Measurements from ENCODE around the gene LRRIQ1.

DNA sequence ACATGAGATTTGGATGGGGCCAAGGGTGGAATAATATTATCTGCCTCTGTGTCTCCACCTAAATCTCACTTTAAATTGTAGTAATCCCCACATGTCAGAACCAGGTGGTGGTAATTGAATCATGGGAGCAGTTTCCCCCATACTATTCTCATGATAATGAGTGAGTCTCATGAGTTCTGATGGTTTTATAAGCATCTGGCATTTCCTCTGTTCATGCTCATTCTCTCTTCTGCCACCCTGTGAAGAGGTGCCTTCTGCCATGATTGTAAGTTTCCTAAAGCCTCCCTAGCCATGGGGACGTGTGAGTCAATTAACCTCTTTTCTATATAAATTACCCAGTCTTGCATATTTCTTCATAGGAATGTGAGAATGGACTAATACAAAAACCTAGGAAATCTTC lies 29.9 kb upstream of the LRRIQ1 start:
- TF ChIP-seq, protein P1, sequence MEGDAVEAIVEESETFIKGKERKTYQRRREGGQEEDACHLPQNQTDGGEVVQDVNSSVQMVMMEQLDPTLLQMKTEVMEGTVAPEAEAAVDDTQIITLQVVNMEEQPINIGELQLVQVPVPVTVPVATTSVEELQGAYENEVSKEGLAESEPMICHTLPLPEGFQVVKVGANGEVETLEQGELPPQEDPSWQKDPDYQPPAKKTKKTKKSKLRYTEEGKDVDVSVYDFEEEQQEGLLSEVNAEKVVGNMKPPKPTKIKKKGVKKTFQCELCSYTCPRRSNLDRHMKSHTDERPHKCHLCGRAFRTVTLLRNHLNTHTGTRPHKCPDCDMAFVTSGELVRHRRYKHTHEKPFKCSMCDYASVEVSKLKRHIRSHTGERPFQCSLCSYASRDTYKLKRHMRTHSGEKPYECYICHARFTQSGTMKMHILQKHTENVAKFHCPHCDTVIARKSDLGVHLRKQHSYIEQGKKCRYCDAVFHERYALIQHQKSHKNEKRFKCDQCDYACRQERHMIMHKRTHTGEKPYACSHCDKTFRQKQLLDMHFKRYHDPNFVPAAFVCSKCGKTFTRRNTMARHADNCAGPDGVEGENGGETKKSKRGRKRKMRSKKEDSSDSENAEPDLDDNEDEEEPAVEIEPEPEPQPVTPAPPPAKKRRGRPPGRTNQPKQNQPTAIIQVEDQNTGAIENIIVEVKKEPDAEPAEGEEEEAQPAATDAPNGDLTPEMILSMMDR (IDR thresholded peaks at IDR 0.05; ENCODE audit: poor library complexity, severe bottlenecking): no peak
- no peak for TF ChIP-seq POLR2AphosphoS5 (IDR thresholded peaks at IDR 0.05)
- TF ChIP-seq EP300 (conservative IDR thresholded peaks at IDR 0.05; ENCODE audit: poor library complexity, severe bottlenecking): no peak
- TF ChIP-seq, protein P2, sequence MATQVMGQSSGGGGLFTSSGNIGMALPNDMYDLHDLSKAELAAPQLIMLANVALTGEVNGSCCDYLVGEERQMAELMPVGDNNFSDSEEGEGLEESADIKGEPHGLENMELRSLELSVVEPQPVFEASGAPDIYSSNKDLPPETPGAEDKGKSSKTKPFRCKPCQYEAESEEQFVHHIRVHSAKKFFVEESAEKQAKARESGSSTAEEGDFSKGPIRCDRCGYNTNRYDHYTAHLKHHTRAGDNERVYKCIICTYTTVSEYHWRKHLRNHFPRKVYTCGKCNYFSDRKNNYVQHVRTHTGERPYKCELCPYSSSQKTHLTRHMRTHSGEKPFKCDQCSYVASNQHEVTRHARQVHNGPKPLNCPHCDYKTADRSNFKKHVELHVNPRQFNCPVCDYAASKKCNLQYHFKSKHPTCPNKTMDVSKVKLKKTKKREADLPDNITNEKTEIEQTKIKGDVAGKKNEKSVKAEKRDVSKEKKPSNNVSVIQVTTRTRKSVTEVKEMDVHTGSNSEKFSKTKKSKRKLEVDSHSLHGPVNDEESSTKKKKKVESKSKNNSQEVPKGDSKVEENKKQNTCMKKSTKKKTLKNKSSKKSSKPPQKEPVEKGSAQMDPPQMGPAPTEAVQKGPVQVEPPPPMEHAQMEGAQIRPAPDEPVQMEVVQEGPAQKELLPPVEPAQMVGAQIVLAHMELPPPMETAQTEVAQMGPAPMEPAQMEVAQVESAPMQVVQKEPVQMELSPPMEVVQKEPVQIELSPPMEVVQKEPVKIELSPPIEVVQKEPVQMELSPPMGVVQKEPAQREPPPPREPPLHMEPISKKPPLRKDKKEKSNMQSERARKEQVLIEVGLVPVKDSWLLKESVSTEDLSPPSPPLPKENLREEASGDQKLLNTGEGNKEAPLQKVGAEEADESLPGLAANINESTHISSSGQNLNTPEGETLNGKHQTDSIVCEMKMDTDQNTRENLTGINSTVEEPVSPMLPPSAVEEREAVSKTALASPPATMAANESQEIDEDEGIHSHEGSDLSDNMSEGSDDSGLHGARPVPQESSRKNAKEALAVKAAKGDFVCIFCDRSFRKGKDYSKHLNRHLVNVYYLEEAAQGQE (IDR thresholded peaks at IDR 0.05; ENCODE audit: borderline replicate concordance): no peak
- no peak for TF ChIP-seq RAD21 (conservative IDR thresholded peaks at IDR 0.05)
- no peak for TF ChIP-seq EZH2 (IDR thresholded peaks at IDR 0.05; ENCODE audit: borderline replicate concordance, insufficient read depth, low read length, poor library complexity, severe bottlenecking)
- no peak for TF ChIP-seq TAF1 (IDR thresholded peaks at IDR 0.05; ENCODE audit: low read depth)
